GM20000 (cell line): ENCODE results near the gene ZNF74.

ENCODE experiments used
- DNase-seq: peaks from one replicate; pipeline ENCODE4 v3.0.0; 2012; ENCODE audit warnings: low spot score
- TF ChIP-seq, protein P1 (sequence below): IDR thresholded peaks from 2 replicates; pipeline ENCODE4 v1.5.1; 2012; ENCODE audit warnings: mild to moderate bottlenecking, control low read depth; ENCODE audit errors: extremely low read depth, missing control alignments

ZNF74 gene

GRCh38 chr22:20431511-20432192 lies 37.7 kb downstream of the ZNF74 start:
- DNase-seq: peak; percentile 49
- TF ChIP-seq, protein P1, sequence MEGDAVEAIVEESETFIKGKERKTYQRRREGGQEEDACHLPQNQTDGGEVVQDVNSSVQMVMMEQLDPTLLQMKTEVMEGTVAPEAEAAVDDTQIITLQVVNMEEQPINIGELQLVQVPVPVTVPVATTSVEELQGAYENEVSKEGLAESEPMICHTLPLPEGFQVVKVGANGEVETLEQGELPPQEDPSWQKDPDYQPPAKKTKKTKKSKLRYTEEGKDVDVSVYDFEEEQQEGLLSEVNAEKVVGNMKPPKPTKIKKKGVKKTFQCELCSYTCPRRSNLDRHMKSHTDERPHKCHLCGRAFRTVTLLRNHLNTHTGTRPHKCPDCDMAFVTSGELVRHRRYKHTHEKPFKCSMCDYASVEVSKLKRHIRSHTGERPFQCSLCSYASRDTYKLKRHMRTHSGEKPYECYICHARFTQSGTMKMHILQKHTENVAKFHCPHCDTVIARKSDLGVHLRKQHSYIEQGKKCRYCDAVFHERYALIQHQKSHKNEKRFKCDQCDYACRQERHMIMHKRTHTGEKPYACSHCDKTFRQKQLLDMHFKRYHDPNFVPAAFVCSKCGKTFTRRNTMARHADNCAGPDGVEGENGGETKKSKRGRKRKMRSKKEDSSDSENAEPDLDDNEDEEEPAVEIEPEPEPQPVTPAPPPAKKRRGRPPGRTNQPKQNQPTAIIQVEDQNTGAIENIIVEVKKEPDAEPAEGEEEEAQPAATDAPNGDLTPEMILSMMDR: no peak

DNA sequence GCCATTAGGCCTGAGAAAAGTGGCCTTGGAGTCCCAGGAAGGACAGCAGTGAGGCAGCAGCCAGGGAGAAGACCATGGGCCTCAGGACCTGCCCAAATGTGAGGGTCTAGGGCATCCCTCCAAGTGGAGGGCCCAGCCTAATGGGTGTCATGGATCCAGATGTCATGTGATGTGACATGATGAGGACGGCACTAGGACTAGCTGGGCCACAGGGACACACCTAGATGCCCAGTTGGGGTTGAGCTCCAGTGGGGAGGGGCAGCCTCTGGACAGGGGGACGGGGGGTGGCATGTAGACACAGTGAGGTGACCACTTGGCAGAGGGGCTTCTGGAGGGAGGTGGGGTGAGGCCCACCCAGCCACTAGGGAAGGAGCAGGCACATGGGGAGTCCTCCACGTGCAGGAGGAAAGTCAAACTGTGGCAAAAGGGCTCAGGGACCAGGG lies 38.3 kb downstream of the ZNF74 start:
- TF ChIP-seq, protein P1: no peak
- DNase-seq: peak; percentile 25

DNA sequence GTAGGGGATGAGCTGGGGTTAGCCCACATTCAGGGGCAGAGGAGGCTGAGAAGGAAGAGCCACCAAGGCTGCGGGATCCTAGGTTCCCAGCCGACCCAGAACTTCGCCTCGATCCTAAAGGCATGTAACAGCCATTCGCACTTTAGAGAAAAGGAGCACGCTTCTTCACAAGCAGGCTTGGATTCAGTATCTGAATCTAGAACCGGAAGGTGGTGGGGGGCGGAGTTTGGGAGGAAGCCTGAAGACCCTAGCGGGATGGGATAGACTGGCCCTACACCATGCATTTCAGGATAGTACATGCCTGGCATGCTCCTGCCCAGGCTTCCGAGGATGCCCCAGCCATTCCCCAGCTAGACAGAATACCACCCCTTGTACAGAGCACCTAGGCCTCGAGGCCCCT lies 39.2 kb downstream of the ZNF74 start:
- no peak for DNase-seq

GRCh38 chr22:20433686-20434241 lies 39.8 kb downstream of the ZNF74 start:
- TF ChIP-seq, protein P1: no peak

More for the DNA sequence above, 39.2 kb downstream of the ZNF74 start:
- TF ChIP-seq, protein P1: no peak

GRCh38 chr22:20434264-20434751 lies 40.4 kb downstream of the ZNF74 start:
- DNase-seq: no peak
- TF ChIP-seq, protein P1: no peak

More at GRCh38 chr22:20433686-20434241, 39.8 kb downstream of the ZNF74 start:
- no peak for DNase-seq

DNA sequence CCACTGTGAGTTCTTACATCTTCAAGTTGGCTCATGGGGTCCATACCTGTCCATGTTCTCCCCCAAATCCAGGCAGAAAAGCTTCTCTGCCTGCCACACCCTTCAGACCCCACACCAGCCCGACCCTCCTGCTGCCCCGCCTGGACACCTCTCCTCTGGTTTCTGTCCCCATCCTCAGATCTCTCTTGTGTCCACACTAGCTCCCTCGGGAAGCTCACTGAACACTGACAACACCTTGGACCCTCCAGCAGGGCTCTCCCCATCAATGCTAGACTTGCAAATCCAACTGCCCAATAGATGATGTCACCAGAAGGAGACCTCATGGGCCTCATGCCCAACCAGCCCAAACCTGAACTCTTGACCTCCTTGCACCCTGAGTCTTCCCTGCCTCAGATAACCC lies 40.8 kb downstream of the ZNF74 start:
- no peak for DNase-seq
- TF ChIP-seq, protein P1: no peak

GRCh38 chr22:20435436-20436306 lies 41.7 kb downstream of the ZNF74 start:
- DNase-seq: no peak
- TF ChIP-seq, protein P1: no peak
